Esophagus muscularis mucosa (tissue), 4 donors: ENCODE measurements around the gene FAM124A.

Experiments
- EP300 ChIP-seq: sonication (generic); formaldehyde crosslinking; IDR thresholded peaks from one replicate; pipeline ENCODE4 v1.6.1; 2017; ENCODE audit warnings: antibody characterized with exemption
- POLR2A ChIP-seq: fragments of 450-650 bp; IDR thresholded peaks from one replicate; pipeline ENCODE4 v1.6.1; 2017; ENCODE audit warnings: antibody characterized with exemption, moderate library complexity, mild to moderate bottlenecking, low read depth
- POLR2AphosphoS5 ChIP-seq, 2 donors: sonication (generic); formaldehyde crosslinking; IDR thresholded peaks; one replicate each; pipeline ENCODE4 v1.6.1; 2017; ENCODE audit warnings: antibody characterized with exemption in 2 of 2
- TF ChIP-seq, protein P1 (sequence below), 3 experiments: fragments of 200-600 bp in 2 of 3; fragments of 450-650 bp in 1 of 3; sonication (generic) in 2 of 3; IDR thresholded peaks; one replicate each; pipeline ENCODE4 v1.5.1; 2017 to 2019; ENCODE audit warnings: antibody characterized with exemption in 3 of 3, mild to moderate bottlenecking in 2 of 3, moderate library complexity in 1 of 3

GRCh38 chr13:51175021-51175420, 47.2 kb upstream of the FAM124A start:
- TF ChIP-seq, protein P1, sequence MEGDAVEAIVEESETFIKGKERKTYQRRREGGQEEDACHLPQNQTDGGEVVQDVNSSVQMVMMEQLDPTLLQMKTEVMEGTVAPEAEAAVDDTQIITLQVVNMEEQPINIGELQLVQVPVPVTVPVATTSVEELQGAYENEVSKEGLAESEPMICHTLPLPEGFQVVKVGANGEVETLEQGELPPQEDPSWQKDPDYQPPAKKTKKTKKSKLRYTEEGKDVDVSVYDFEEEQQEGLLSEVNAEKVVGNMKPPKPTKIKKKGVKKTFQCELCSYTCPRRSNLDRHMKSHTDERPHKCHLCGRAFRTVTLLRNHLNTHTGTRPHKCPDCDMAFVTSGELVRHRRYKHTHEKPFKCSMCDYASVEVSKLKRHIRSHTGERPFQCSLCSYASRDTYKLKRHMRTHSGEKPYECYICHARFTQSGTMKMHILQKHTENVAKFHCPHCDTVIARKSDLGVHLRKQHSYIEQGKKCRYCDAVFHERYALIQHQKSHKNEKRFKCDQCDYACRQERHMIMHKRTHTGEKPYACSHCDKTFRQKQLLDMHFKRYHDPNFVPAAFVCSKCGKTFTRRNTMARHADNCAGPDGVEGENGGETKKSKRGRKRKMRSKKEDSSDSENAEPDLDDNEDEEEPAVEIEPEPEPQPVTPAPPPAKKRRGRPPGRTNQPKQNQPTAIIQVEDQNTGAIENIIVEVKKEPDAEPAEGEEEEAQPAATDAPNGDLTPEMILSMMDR (IDR thresholded peaks at IDR 0.05), result no peak
- no peak for TF ChIP-seq POLR2A
- TF ChIP-seq POLR2AphosphoS5 (IDR thresholded peaks at IDR 0.05), result no peak
- TF ChIP-seq EP300, result no peak
